Measurements from ENCODE around the gene PRSS1.

DNA sequence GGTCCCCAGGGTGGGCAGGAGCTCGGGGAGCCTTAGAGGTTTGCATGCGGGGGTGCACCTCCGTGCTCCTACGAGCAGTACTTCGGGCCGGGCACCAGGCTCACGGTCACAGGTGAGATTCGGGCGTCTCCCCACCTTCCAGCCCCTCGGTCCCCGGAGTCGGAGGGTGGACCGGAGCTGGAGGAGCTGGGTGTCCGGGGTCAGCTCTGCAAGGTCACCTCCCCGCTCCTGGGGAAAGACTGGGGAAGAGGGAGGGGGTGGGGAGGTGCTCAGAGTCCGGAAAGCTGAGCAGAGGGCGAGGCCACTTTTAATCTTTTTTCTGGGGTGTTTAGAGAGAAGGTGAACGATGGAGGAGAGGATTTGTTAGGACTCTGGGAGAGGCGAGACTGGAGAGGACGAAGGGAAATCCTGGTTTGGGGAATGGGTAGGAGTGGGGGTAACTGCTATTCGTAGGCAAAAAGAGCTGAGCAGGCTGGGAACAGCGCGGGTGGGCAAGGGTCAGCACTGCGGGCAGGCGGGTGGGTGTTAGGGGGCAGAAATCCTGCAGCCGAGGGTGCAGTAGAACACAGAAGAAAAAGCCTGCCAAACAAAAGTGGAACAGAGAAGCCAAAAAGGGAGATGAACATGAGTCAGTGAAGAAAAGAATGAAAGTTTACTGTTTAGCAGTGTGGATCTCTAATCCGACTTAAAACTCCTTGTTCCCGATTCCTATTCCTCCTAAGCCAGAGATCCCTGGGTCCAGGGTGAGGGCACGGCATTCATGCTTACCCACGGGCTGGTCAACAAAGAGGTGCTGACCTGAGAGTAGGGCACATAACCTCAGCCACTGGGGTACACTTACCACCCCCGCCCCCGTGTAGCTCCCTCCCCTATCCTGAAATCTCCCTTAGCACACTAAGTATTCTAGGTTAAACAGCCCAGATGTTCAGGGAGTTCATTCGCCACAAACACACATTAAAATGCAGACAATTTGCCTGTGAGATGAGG lies 48.4 kb downstream of the PRSS1 start:
- TF ChIP-seq, protein P1, sequence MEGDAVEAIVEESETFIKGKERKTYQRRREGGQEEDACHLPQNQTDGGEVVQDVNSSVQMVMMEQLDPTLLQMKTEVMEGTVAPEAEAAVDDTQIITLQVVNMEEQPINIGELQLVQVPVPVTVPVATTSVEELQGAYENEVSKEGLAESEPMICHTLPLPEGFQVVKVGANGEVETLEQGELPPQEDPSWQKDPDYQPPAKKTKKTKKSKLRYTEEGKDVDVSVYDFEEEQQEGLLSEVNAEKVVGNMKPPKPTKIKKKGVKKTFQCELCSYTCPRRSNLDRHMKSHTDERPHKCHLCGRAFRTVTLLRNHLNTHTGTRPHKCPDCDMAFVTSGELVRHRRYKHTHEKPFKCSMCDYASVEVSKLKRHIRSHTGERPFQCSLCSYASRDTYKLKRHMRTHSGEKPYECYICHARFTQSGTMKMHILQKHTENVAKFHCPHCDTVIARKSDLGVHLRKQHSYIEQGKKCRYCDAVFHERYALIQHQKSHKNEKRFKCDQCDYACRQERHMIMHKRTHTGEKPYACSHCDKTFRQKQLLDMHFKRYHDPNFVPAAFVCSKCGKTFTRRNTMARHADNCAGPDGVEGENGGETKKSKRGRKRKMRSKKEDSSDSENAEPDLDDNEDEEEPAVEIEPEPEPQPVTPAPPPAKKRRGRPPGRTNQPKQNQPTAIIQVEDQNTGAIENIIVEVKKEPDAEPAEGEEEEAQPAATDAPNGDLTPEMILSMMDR (IDR thresholded peaks at IDR 0.05; ENCODE audit: insufficient read depth, low read length, poor library complexity, severe bottlenecking) = no peak
- TF ChIP-seq EZH2phosphoT487 (conservative IDR thresholded peaks at IDR 0.05; ENCODE audit: low read length) = no peak

Data from SU-DHL-6 (cell line).